Body of pancreas (tissue), 4 donors: ENCODE data around the gene MAPK10. TPM values are rescaled to one million over a fixed set of nuclear protein-coding genes. Genes with fewer than 3 reads are reported as not detected.
"Not testable (repeated sequence)": the region's sequence is repeated elsewhere in the genome, so short reads cannot be mapped to it uniquely, and the experiment has no call there.

Experiments used
- ATAC-seq: fragments of 150-250 bp; one replicate; pipeline ENCODE4 v1.9.1; 2016
- DNase-seq, 4 donors: peaks; one replicate each; pipeline ENCODE4 v3.0.0-alpha.2; 2019
- H3K27ac ChIP-seq, 4 donors: fragments of 200-600 bp; sonication (generic); 1 replicate in 3 of 4; 2 replicates in 1 of 4; pipeline versions ENCODE4 v1.5.1 to v1.6.1; 2016 to 2019; ENCODE audit warnings: mild to moderate bottlenecking in 1 of 4, mixed read lengths in 1 of 4, moderate library complexity in 1 of 4
- H3K27me3 ChIP-seq, 2 donors: fragments of 200-600 bp; sonication (generic); one replicate each; pipeline ENCODE4 v1.6.0; 2016; ENCODE audit warnings: mild to moderate bottlenecking in 1 of 2
- H3K36me3 ChIP-seq, 2 donors: fragments of 200-600 bp; sonication (generic); replicated peaks in 1 of 2; 2 replicates each; pipeline ENCODE4 v1.5.1; 2016; ENCODE audit warnings: low read depth in 2 of 2; ENCODE audit not compliant: insufficient read depth in 1 of 2
- H3K4me1 ChIP-seq: fragments of 200-600 bp; sonication (generic); one replicate; pipeline ENCODE4 v1.6.0; 2016
- H3K4me3 ChIP-seq, 2 donors: fragments of 200-600 bp; sonication (generic); 1 replicate in 1 of 2; 2 replicates in 1 of 2; pipeline ENCODE4 v1.5.1; 2016 to 2019
- H3K9me3 ChIP-seq, 3 donors: fragments of 200-600 bp; sonication (generic); 1 replicate in 2 of 3; 2 replicates in 1 of 3; pipeline ENCODE4 v1.5.1; 2016
- POLR2A ChIP-seq, 3 donors: fragments of 450-650 bp; IDR thresholded peaks; one replicate each; pipeline ENCODE4 v1.6.1; 2016; ENCODE audit warnings: antibody characterized with exemption in 3 of 3, mild to moderate bottlenecking in 2 of 3
- WGBS, 2 donors: methylation state at CpG; one replicate each; pipeline ENCODE4 v1.1.5; 2017; 5-methylcytosine and 5-hydroxymethylcytosine counted together
- intact Hi-C: fragments of 100-400 bp; cut with DNase I; formaldehyde crosslinking; loops from one replicate; pipeline ENCODE4 v1.15.1; 2023
- total RNA-seq, 2 donors: library from RNA; depleted of rRNA; stranded (reverse); fragments of >200 nt; gene quantifications; one replicate each; pipeline ENCODE4 v1.1.0, GENCODE V29; 2016
- TF ChIP-seq, protein P1 (sequence below), 7 experiments: fragments of 450-650 bp in 4 of 7; fragments of 200-600 bp in 3 of 7; sonication (generic) in 3 of 7; IDR thresholded peaks; one replicate each; pipeline ENCODE4 v1.5.1; 2016 to 2019; ENCODE audit warnings: antibody characterized with exemption in 7 of 7

Gene MAPK10
- total RNA-seq, 2 donors from 2014 or later = 9.9 to 24.1 TPM

DNA sequence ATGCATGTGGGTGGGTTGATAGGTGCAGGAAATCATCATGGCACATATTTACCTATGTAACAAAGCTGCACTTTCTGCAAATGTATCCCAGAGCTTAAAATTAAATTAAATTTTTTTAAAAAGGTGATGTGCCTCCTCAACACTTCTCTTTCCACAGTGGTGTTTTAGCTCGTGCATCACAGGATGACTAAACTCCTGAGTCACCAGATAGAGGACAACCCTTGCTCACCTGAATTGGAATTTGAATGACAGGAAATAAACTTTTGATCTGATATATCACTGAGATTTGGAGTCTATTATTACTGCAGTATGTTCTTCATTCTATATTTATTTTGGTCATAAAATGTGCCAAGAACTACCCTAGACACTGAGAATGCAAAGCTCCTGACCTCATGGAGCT is 185.3 kb downstream of the MAPK10 start:
- no peaks in the 10 kb centered on the region for H3K36me3 ChIP-seq
- WGBS, 2 donors = 48 to 52% methylated on average over 1 of the region's 1 CpG
- no peaks in the 10 kb centered on the region for H3K9me3 ChIP-seq
- H3K27me3 ChIP-seq = no peaks in the 10 kb centered on the region
- DNase-seq (no peak), ATAC-seq (no peak)
- TF ChIP-seq, protein P1, sequence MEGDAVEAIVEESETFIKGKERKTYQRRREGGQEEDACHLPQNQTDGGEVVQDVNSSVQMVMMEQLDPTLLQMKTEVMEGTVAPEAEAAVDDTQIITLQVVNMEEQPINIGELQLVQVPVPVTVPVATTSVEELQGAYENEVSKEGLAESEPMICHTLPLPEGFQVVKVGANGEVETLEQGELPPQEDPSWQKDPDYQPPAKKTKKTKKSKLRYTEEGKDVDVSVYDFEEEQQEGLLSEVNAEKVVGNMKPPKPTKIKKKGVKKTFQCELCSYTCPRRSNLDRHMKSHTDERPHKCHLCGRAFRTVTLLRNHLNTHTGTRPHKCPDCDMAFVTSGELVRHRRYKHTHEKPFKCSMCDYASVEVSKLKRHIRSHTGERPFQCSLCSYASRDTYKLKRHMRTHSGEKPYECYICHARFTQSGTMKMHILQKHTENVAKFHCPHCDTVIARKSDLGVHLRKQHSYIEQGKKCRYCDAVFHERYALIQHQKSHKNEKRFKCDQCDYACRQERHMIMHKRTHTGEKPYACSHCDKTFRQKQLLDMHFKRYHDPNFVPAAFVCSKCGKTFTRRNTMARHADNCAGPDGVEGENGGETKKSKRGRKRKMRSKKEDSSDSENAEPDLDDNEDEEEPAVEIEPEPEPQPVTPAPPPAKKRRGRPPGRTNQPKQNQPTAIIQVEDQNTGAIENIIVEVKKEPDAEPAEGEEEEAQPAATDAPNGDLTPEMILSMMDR (IDR thresholded peaks at IDR 0.05) = no peak
- TF ChIP-seq POLR2A (IDR thresholded peaks at IDR 0.05) = no peak
- intact Hi-C loops = no loop called here
- no peak overlapping the region for H3K4me3 ChIP-seq
- no peak overlapping the region for H3K27ac ChIP-seq
- no peaks in the 10 kb centered on the region for H3K4me1 ChIP-seq

DNA sequence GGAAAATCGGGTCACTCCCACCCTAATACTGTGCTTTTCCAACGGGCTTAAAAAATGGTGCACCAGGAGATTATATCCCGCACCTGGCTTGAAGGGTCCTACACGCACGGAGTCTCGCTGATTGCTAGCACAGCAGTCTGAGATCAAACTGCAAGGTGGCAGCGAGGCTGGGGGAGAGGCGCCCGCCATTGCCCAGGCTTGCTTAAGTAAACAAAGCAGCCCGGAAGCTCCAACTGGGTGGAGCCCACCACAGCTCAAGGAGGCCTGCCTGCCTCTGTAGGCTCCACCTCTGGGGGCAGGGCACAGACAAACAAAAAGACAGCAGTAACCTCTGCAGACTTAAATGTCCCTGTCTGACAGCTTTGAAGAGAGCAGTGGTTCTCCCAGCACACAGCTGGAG is 191.5 kb downstream of the MAPK10 start:
- WGBS, 2 donors = 82 to 93% methylated on average over 10 of the region's 10 CpGs
- H3K9me3 ChIP-seq, H3K4me1 ChIP-seq, H3K36me3 ChIP-seq, H3K27me3 ChIP-seq, H3K27ac ChIP-seq, intact Hi-C loops, H3K4me3 ChIP-seq, DNase-seq, ATAC-seq: not testable (repeated sequence)

DNA sequence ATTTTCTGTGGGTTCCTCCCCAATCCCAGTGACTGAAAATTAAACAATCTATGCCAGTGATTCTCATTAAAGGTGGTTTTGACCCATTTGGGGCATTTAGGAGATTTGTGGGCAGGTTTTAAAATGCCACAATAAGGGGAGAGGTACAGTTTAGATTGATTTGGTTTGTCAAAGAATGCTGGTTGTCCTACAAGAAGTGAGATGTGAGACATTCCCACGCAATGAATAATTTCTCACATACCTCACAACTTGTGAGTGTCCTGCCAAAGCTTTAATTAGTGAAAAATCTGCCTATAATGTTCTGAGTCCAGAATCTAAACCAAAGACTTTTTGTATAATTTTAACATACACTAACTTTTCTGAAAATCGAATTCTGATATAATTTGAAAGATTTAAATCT is 199.4 kb downstream of the MAPK10 start:
- H3K36me3 ChIP-seq = no peaks in the 10 kb centered on the region
- DNase-seq (no peak), ATAC-seq (no peak)
- H3K4me3 ChIP-seq = no peak overlapping the region
- 57 to 68% methylated on average over 2 of the region's 2 CpGs for WGBS, 2 donors
- H3K4me1 ChIP-seq = no peaks in the 10 kb centered on the region
- H3K27me3 ChIP-seq = no peaks in the 10 kb centered on the region
- H3K9me3 ChIP-seq = no peaks in the 10 kb centered on the region
- no peak overlapping the region for H3K27ac ChIP-seq
- TF ChIP-seq, protein P1 (IDR thresholded peaks at IDR 0.05) = no peak
- TF ChIP-seq POLR2A (IDR thresholded peaks at IDR 0.05) = no peak
- intact Hi-C loops = no loop called here

DNA sequence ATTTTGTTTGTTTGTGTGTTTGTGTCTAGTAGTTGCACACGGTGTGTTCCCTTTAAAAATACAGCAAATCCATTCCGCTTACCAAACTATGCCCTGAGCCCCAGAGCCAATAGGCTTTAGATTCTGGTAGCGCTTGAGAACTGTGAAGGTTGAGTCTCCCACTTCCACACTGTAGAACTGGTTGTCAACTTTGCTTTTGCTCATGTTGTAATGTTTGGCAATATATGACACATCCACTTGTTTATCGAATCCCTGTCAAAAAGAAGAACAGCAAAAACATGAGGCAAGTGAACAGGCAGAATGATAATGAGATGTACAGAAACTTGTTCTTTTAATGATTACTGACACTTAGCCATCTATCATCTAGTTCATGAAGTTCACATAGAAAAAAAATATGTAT is 200.6 kb downstream of the MAPK10 start:
- WGBS, 2 donors = 92 to 94% methylated on average over 4 of the region's 4 CpGs
- ATAC-seq = no peak
- no peak for DNase-seq
- intact Hi-C loops = no loop called here
- Histone ChIP-seq H3K4me3 (no peak overlapping the region), H3K27me3 (no peaks in the 10 kb centered on the region), H3K36me3 (no peaks in the 10 kb centered on the region), H3K9me3 (no peaks in the 10 kb centered on the region), H3K4me1 (no peaks in the 10 kb centered on the region), H3K27ac (no peak overlapping the region)
- no peak for TF ChIP-seq POLR2A (IDR thresholded peaks at IDR 0.05)
- TF ChIP-seq, protein P1 (IDR thresholded peaks at IDR 0.05) = no peak

DNA sequence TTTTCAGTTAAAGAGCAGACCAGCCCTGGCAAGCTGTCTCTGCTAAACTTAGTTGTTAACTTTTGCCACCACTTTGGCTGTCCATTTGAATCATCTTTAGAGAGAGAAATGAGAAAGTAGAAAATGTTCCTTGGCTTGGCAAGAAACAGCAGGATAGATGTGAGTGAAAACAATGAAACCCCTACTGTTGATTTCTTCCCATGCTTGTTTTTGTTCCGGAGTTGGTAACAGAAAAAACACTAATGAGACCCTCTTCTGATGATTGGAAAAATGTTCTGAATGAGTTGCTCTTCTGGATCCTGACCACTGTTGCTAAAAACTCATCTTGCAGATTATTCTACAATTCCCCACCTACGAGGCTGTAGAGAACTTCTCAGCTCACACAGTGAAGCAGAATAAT is 203.3 kb downstream of the MAPK10 start:
- no peaks in the 10 kb centered on the region for H3K4me1 ChIP-seq
- 77% methylated on average over 2 of the region's 2 CpGs for WGBS, 2 donors
- H3K4me3 ChIP-seq = no peak overlapping the region
- intact Hi-C loops = no loop called here
- TF ChIP-seq POLR2A (IDR thresholded peaks at IDR 0.05) = no peak
- TF ChIP-seq, protein P1 (IDR thresholded peaks at IDR 0.05) = no peak
- ATAC-seq (no peak), DNase-seq (no peak)
- no peaks in the 10 kb centered on the region for H3K36me3 ChIP-seq
- H3K27ac ChIP-seq = no peak overlapping the region
- no peaks in the 10 kb centered on the region for H3K9me3 ChIP-seq
- H3K27me3 ChIP-seq = no peaks in the 10 kb centered on the region
